ENCODE data around the gene CFAP45. TPM values are rescaled to one million over a fixed set of nuclear protein-coding genes. Genes with fewer than 3 reads are reported as not detected.

CFAP45 gene
- polyA plus RNA-seq, 1 of the 3 experiments (the other 2 are of a cell fraction): 0.74 TPM

DNA sequence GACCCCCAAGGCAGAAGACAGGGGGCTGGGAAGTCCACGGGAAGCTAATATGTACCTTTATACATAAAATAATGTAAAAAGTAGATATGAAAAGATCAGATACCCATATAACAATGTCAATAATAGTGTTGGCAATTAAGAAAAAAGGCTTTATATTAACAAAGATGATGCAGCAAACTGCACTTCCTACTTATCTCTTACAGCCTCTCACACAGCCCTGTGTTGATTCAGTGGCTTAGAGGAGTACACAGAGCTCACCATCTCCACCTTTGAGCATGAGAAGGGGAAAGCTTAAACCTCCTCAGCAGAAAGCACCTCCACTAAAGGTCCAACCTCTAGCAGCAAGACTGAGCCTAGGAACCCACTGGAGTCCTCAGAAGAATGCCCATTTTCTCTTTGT is 30.4 kb downstream of the CFAP45 start:
- DNase-seq: no peak
- 100% methylated on average over 1 of the region's 1 CpG for WGBS (ENCODE audit: low lambda C conversion rate)
- H3K27ac ChIP-seq (ENCODE audit: low read depth in 2 of 2, low read length in 1 of 2): no peak overlapping the region
- no peak overlapping the region for H3K4me2 ChIP-seq
- ChIA-PET CTCF (interaction anchor here (1.6 to 7.1 kb wide), 3 partner anchors 11 to 88 kb away, joined by 3 to 46 read pairs (median 5); partner anchors contain the start of gene DUSP23), POLR2A (no interaction called here)
- H3K4me1 ChIP-seq (ENCODE audit: control insufficient read depth in 1 of 2, insufficient read depth in 2 of 2, low read depth in 1 of 2, low read length in 1 of 2): peaks cover 5 to 9% of the 10 kb centered on the region in 2 experiments; a peak in 1 of 4 replicates
- H3K27me3 ChIP-seq (ENCODE audit: insufficient read depth): no peaks in the 10 kb centered on the region
- no peak overlapping the region; the same call in 1 of the 2 replicates for H2AFZ ChIP-seq (ENCODE audit: low read depth)
- H3F3A ChIP-seq (replicated peaks; ENCODE audit: insufficient read depth): no peaks in the 10 kb centered on the region
- H3K4me3 ChIP-seq (ENCODE audit: low read depth in 2 of 2, low read length in 1 of 2): no peak overlapping the region
- TF ChIP-seq FOXJ3 (CRISPR knock-in tag; IDR thresholded peaks at IDR 0.05) (no peak), NFIC (IDR thresholded peaks at IDR 0.05; ENCODE audit: borderline replicate concordance) (no peak), RCOR1 (IDR thresholded peaks at IDR 0.05; ENCODE audit: low read length) (no peak), FOXM1 (IDR thresholded peaks at IDR 0.05; ENCODE audit: low read depth) (no peak), IRF3 (IDR thresholded peaks at IDR 0.05; ENCODE audit: low read depth, low read length) (no peak), TCF12 (IDR thresholded peaks at IDR 0.05) (no peak), CHD2 (IDR thresholded peaks at IDR 0.05; ENCODE audit: low read length, partially characterized antibody) (no peak), GATA2 (CRISPR knock-in tag; IDR thresholded peaks at IDR 0.05) (no peak), SIN3A (IDR thresholded peaks at IDR 0.05; ENCODE audit: borderline replicate concordance, low read depth, low read length) (no peak), JUND (IDR thresholded peaks at IDR 0.05) (no peak)
- TF ChIP-seq, protein P1, sequence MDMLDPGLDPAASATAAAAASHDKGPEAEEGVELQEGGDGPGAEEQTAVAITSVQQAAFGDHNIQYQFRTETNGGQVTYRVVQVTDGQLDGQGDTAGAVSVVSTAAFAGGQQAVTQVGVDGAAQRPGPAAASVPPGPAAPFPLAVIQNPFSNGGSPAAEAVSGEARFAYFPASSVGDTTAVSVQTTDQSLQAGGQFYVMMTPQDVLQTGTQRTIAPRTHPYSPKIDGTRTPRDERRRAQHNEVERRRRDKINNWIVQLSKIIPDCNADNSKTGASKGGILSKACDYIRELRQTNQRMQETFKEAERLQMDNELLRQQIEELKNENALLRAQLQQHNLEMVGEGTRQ (IDR thresholded peaks at IDR 0.05; ENCODE audit: borderline replicate concordance, low read depth, low read length): no peak
- H3K36me3 ChIP-seq (replicated peaks in 1 of 2; ENCODE audit: control insufficient read depth in 1 of 2, insufficient read depth in 2 of 2, low read length in 1 of 2): no peaks in the 10 kb centered on the region
- H3K9ac ChIP-seq: no peak overlapping the region
- no peaks in the 10 kb centered on the region for H4K20me1 ChIP-seq (ENCODE audit: insufficient read depth)
- H3K9me3 ChIP-seq: no peaks in the 10 kb centered on the region
- no peaks in the 10 kb centered on the region for H3K79me2 ChIP-seq (ENCODE audit: insufficient read depth)
- H3K9me2 ChIP-seq: no peaks in the 10 kb centered on the region

DNA sequence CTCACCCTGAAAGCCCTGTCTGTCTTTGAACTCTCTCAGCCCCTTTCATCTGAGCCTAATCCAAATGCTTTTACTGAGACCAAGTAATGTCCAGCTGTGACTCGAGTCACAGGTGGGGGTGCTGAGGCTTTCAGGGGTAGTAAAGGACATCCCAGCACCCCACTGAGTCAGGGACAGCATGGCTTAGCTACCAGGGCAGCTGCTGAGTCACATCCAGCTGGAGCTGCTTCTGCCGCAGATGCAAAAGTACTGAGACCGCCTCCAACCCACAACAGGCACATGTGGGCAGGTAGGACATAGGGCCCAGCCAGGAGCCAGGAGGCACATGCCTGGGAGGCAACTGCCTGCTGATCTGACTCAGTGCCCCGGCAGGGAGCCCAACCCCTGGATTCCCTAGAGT is 30.8 kb downstream of the CFAP45 start:
- POLR2A ChIA-PET: interaction anchor here (0.6 kb wide), 1 partner anchor 8 kb away, joined by 3 read pairs; no protein-coding TSS in a partner anchor
- no peak overlapping the region for H3K27ac ChIP-seq (ENCODE audit: low read depth in 2 of 2, low read length in 1 of 2)
- no peak for TF ChIP-seq YY1 (IDR thresholded peaks at IDR 0.05; ENCODE audit: low read depth)
- TF ChIP-seq FOSL2 (IDR thresholded peaks at IDR 0.05; ENCODE audit: borderline replicate concordance, low read depth): peak; percentile 24; the same call in 1 of the 2 replicates
- TF ChIP-seq TCF12 (IDR thresholded peaks at IDR 0.05): peak; percentile 29
- 0 out of 2 replicates have a peak, but pooled peaks have one; percentile 8 for TF ChIP-seq JUND (IDR thresholded peaks at IDR 0.05)
- TF ChIP-seq, protein P2, sequence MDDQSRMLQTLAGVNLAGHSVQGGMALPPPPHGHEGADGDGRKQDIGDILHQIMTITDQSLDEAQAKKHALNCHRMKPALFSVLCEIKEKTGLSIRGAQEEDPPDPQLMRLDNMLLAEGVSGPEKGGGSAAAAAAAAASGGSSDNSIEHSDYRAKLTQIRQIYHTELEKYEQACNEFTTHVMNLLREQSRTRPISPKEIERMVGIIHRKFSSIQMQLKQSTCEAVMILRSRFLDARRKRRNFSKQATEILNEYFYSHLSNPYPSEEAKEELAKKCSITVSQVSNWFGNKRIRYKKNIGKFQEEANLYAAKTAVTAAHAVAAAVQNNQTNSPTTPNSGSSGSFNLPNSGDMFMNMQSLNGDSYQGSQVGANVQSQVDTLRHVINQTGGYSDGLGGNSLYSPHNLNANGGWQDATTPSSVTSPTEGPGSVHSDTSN (IDR thresholded peaks at IDR 0.05): no peak
- H3K4me3 ChIP-seq (ENCODE audit: low read depth in 2 of 2, low read length in 1 of 2): no peak overlapping the region
- H3K36me3 ChIP-seq (replicated peaks in 1 of 2; ENCODE audit: control insufficient read depth in 1 of 2, insufficient read depth in 2 of 2, low read length in 1 of 2): no peaks in the 10 kb centered on the region
- H3K4me1 ChIP-seq (ENCODE audit: control insufficient read depth in 1 of 2, insufficient read depth in 2 of 2, low read depth in 1 of 2, low read length in 1 of 2): peaks cover 5 to 9% of the 10 kb centered on the region in 2 experiments; a peak in 1 of 4 replicates
- H4K20me1 ChIP-seq (ENCODE audit: insufficient read depth): no peaks in the 10 kb centered on the region
- no peak for DNase-seq
- no peak overlapping the region for H3K4me2 ChIP-seq
- no peaks in the 10 kb centered on the region for H3K27me3 ChIP-seq (ENCODE audit: insufficient read depth)
- 36% methylated on average over 4 of the region's 4 CpGs for WGBS (ENCODE audit: low lambda C conversion rate)
- no peaks in the 10 kb centered on the region for H3F3A ChIP-seq (replicated peaks; ENCODE audit: insufficient read depth)
- H2AFZ ChIP-seq (ENCODE audit: low read depth): no peak overlapping the region; the same call in 1 of the 2 replicates
- no peaks in the 10 kb centered on the region for H3K9me3 ChIP-seq
- no peaks in the 10 kb centered on the region for H3K9me2 ChIP-seq
- CTCF ChIA-PET: interaction anchor here (1.6 to 7.1 kb wide), 3 partner anchors 11 to 88 kb away, joined by 3 to 46 read pairs (median 5); partner anchors contain the start of gene DUSP23
- no peak overlapping the region for H3K9ac ChIP-seq
- no peaks in the 10 kb centered on the region for H3K79me2 ChIP-seq (ENCODE audit: insufficient read depth)

Measured in SK-N-SH (cell line).